Measurements from ENCODE around the gene PTPN12.

PTPN12 gene

GRCh38 chr7:77606562-77606961 lies 69.5 kb downstream of the PTPN12 start:
- Histone ChIP-seq H3K27me3 (ENCODE audit: insufficient read depth, poor library complexity, severe bottlenecking) (no peaks in the 10 kb centered on the region), H3K4me3 (replicated peaks; ENCODE audit: insufficient read depth, low read length) (no peak overlapping the region), H3K27ac (replicated peaks) (no peak overlapping the region)
- DNase-seq (ENCODE audit: low read depth in 1 of 2, low spot score in 1 of 2): no peak
- TF ChIP-seq REST (IDR thresholded peaks at IDR 0.05; ENCODE audit: insufficient replicate concordance, low read depth) (no peak), POLR2AphosphoS5 (IDR thresholded peaks at IDR 0.05; ENCODE audit: low read depth) (no peak)

- no peaks in the 10 kb centered on the region for H3K27me3 ChIP-seq (ENCODE audit: insufficient read depth, poor library complexity, severe bottlenecking)
- no peak for DNase-seq (ENCODE audit: low read depth in 1 of 2, low spot score in 1 of 2)
- TF ChIP-seq POLR2AphosphoS5 (IDR thresholded peaks at IDR 0.05; ENCODE audit: low read depth): no peak
- H3K4me3 ChIP-seq (replicated peaks; ENCODE audit: insufficient read depth, low read length): no peak overlapping the region
- no peak overlapping the region for H3K27ac ChIP-seq (replicated peaks)
Observed at GRCh38 chr7:77619314-77619713, 82.2 kb downstream of the PTPN12 start.

GRCh38 chr7:77626586-77627308 lies 89.7 kb downstream of the PTPN12 start:
- no peak for DNase-seq (ENCODE audit: low read depth in 1 of 2, low spot score in 1 of 2)
- TF ChIP-seq CTCF (IDR thresholded peaks at IDR 0.05; ENCODE audit: insufficient read depth, low read length) (no peak), REST (IDR thresholded peaks at IDR 0.05; ENCODE audit: insufficient replicate concordance, low read depth) (no peak), GABPA (IDR thresholded peaks at IDR 0.05; ENCODE audit: low read depth) (no peak), POLR2AphosphoS5 (IDR thresholded peaks at IDR 0.05; ENCODE audit: low read depth) (no peak), SPI1 (IDR thresholded peaks at IDR 0.05; ENCODE audit: borderline replicate concordance, low read depth) (no peak)
- H3K4me3 ChIP-seq (replicated peaks; ENCODE audit: insufficient read depth, low read length): no peak overlapping the region
- H3K27ac ChIP-seq (replicated peaks): no peak overlapping the region
- no peaks in the 10 kb centered on the region for H3K27me3 ChIP-seq (ENCODE audit: insufficient read depth, poor library complexity, severe bottlenecking)

GRCh38 chr7:77627309-77627676 lies 90.2 kb downstream of the PTPN12 start:
- H3K27ac ChIP-seq (replicated peaks): no peak overlapping the region
- DNase-seq (ENCODE audit: low read depth in 1 of 2, low spot score in 1 of 2): no peak
- H3K4me3 ChIP-seq (replicated peaks; ENCODE audit: insufficient read depth, low read length): no peak overlapping the region
- TF ChIP-seq REST (IDR thresholded peaks at IDR 0.05; ENCODE audit: insufficient replicate concordance, low read depth): no peak
- no peak for TF ChIP-seq SPI1 (IDR thresholded peaks at IDR 0.05; ENCODE audit: borderline replicate concordance, low read depth)
- no peak for TF ChIP-seq POLR2AphosphoS5 (IDR thresholded peaks at IDR 0.05; ENCODE audit: low read depth)
- TF ChIP-seq CTCF (IDR thresholded peaks at IDR 0.05; ENCODE audit: insufficient read depth, low read length): no peak
- no peak for TF ChIP-seq GABPA (IDR thresholded peaks at IDR 0.05; ENCODE audit: low read depth)
- no peaks in the 10 kb centered on the region for H3K27me3 ChIP-seq (ENCODE audit: insufficient read depth, poor library complexity, severe bottlenecking)
